Neural progenitor cell (in vitro differentiated cells): Measurements from ENCODE around the gene ANO1. TPM values are rescaled to one million over a fixed set of nuclear protein-coding genes. Genes with fewer than 3 reads are reported as not detected.

Experiments used
- DNase-seq: peaks from one replicate; pipeline ENCODE4 v3.0.0-alpha.2; 2016; ENCODE audit warnings: low spot score
- H2AFZ ChIP-seq: fragments of 200-600 bp; sonication (generic); replicated peaks from 2 replicates; pipeline ENCODE4 v1.6.1; 2016; ENCODE audit warnings: antibody characterized with exemption
- H3F3A ChIP-seq: fragments of 200-600 bp; sonication (generic); 2 replicates; pipeline ENCODE4 v1.6.1; 2016; ENCODE audit warnings: antibody characterized with exemption, low read depth
- H3K27ac ChIP-seq: fragments of 200-600 bp; sonication (generic); 2 replicates; pipeline ENCODE4 v1.5.1; 2016; ENCODE audit warnings: mild to moderate bottlenecking
- H3K27me3 ChIP-seq: fragments of 200-600 bp; sonication (generic); 2 replicates; pipeline ENCODE4 v1.6.1; 2016; ENCODE audit warnings: mild to moderate bottlenecking, moderate library complexity
- H3K36me3 ChIP-seq: fragments of 200-600 bp; sonication (generic); 2 replicates; pipeline ENCODE4 v1.5.1; 2016
- H3K4me1 ChIP-seq: fragments of 200-600 bp; sonication (generic); 2 replicates; pipeline ENCODE4 v1.6.1; 2016; ENCODE audit warnings: mixed run types
- H3K4me2 ChIP-seq: fragments of 200-600 bp; sonication (generic); 2 replicates; pipeline ENCODE4 v1.6.1; 2016
- H3K4me3 ChIP-seq: fragments of 200-600 bp; sonication (generic); 2 replicates; pipeline ENCODE4 v1.5.1; 2016
- H3K79me2 ChIP-seq: fragments of 200-600 bp; sonication (generic); 2 replicates; pipeline ENCODE4 v1.6.1; 2016; ENCODE audit warnings: low read depth
- H3K9ac ChIP-seq: fragments of 200-600 bp; sonication (generic); 2 replicates; pipeline ENCODE4 v1.6.1; 2016
- H3K9me3 ChIP-seq: fragments of 200-600 bp; sonication (generic); 2 replicates; pipeline ENCODE4 v1.5.1; 2016; ENCODE audit warnings: low read depth
- H4K20me1 ChIP-seq: fragments of 200-600 bp; sonication (generic); 2 replicates; pipeline ENCODE4 v1.6.1; 2016; ENCODE audit warnings: low read depth
- H3K27ac Mint-ChIP-seq: 3 replicates; pipeline ENCODE4 v1.8.0; 2021; ENCODE audit warnings: mixed read lengths
- H3K27me3 Mint-ChIP-seq: 2 replicates; pipeline ENCODE4 v1.8.0; 2022; ENCODE audit warnings: low read depth, mild to moderate bottlenecking, inconsistent platforms, moderate library complexity, mixed read lengths; ENCODE audit not compliant: insufficient read depth
- H3K36me3 Mint-ChIP-seq: 3 replicates; pipeline ENCODE4 v1.8.0; 2021; ENCODE audit warnings: mixed read lengths
- H3K4me1 Mint-ChIP-seq: 3 replicates; pipeline ENCODE4 v1.8.0; 2021; ENCODE audit warnings: mixed read lengths
- H3K4me3 Mint-ChIP-seq: 3 replicates; pipeline ENCODE4 v1.8.0; 2021; ENCODE audit warnings: mild to moderate bottlenecking, moderate library complexity, mixed read lengths
- H3K9me3 Mint-ChIP-seq: 3 replicates; pipeline ENCODE4 v1.8.0; 2020; ENCODE audit warnings: mixed read lengths
- EZH2 ChIP-seq: fragments of 200-600 bp; sonication (generic); IDR thresholded peaks from 2 replicates; pipeline ENCODE4 v1.6.1; 2017; ENCODE audit warnings: antibody characterized with exemption, mild to moderate bottlenecking, moderate library complexity
- EZH2phosphoT487 ChIP-seq: fragments of 200-600 bp; sonication (generic); IDR thresholded peaks from 2 replicates; pipeline ENCODE4 v1.6.1; 2017; ENCODE audit warnings: antibody characterized with exemption
- total RNA-seq: library from RNA; depleted of rRNA; stranded (reverse); fragments of >200 nt; gene quantifications from 2 replicates; pipeline ENCODE4 v1.2.3, GENCODE V29; 2015; ENCODE audit warnings: low replicate concordance
- TF ChIP-seq, protein P1 (sequence below): fragments of 200-600 bp; sonication (generic); IDR thresholded peaks from 2 replicates; pipeline ENCODE4 v1.5.1; 2017; ENCODE audit warnings: antibody characterized with exemption, mild to moderate bottlenecking

The ANO1 gene
- total RNA-seq, 1 donor from 2014 or later: not detected

DNA sequence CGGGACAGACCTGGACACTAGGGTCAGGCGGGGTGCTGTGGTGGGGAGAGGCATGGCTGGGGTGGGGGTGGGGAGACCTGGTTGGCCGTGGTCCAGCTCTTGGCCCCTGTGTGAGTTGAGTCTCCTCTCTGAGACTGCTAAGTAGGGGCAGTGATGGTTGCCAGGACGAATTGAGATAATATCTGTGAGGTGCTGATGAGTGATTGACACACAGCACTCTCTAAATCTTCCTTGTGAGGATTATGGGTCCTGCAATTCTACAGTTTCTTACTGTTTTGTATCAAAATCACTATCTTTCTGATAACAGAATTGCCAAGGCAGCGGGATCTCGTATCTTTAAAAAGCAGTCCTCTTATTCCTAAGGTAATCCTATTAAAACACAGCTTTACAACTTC, 128.9 kb downstream of the ANO1 start:
- no peak for DNase-seq
- Histone ChIP-seq H3K9me3 (no peaks in the 10 kb centered on the region), H3K27ac (no peak overlapping the region), H4K20me1 (peaks cover 54% of the 10 kb centered on the region), H3K9ac (no peak overlapping the region), H3K4me2 (no peak overlapping the region), H3F3A (peaks cover 9% of the 10 kb centered on the region), H3K4me3 (no peak overlapping the region), H3K36me3 (no peaks in the 10 kb centered on the region), H3K27me3 (no peaks in the 10 kb centered on the region), H3K79me2 (peaks cover 29% of the 10 kb centered on the region), H2AFZ (no peak overlapping the region), H3K4me1 (peaks cover 7% of the 10 kb centered on the region)
- TF ChIP-seq EZH2phosphoT487 (no peak), EZH2 (no peak)
- TF ChIP-seq, protein P1, sequence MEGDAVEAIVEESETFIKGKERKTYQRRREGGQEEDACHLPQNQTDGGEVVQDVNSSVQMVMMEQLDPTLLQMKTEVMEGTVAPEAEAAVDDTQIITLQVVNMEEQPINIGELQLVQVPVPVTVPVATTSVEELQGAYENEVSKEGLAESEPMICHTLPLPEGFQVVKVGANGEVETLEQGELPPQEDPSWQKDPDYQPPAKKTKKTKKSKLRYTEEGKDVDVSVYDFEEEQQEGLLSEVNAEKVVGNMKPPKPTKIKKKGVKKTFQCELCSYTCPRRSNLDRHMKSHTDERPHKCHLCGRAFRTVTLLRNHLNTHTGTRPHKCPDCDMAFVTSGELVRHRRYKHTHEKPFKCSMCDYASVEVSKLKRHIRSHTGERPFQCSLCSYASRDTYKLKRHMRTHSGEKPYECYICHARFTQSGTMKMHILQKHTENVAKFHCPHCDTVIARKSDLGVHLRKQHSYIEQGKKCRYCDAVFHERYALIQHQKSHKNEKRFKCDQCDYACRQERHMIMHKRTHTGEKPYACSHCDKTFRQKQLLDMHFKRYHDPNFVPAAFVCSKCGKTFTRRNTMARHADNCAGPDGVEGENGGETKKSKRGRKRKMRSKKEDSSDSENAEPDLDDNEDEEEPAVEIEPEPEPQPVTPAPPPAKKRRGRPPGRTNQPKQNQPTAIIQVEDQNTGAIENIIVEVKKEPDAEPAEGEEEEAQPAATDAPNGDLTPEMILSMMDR: no peak
- Mint-ChIP-seq H3K27me3 (peaks cover 6% of the 10 kb centered on the region), H3K4me3 (no peak overlapping the region), H3K36me3 (peaks cover 22% of the 10 kb centered on the region), H3K4me1 (peaks cover 24% of the 10 kb centered on the region), H3K27ac (no peak overlapping the region), H3K9me3 (no peaks in the 10 kb centered on the region)

DNA sequence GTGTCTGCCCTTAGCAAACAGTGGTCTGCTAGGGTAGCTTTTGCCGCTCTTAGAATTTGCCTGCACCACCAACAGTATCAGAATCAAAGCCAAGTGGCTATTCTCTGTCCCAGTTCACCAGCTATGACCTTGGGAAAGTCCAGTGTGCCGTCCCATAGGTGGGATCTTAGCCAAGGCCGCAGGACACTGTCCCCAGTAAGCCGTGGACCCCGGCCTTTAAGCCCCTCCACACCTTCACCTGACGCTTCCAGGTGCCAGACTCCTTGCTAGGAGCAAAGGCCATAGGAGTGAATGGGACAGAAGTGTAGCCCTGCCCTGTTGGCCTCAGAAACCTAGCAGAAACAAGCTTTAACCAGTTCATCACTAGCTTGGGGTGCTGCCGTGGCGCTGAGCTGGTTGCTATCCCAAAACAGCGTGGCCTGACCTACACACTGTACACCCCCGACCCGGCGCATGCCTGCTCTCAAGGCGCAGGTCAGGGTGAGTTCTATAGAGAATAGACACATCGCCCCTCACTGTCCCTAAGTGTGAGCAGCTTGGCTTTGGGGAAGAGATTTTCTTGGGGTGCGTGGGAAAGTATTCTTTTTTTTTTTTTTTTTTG, 129.5 kb downstream of the ANO1 start:
- H3K36me3 Mint-ChIP-seq: peaks cover 22% of the 10 kb centered on the region
- H3K4me1 Mint-ChIP-seq: peaks cover 24% of the 10 kb centered on the region
- H3K27ac ChIP-seq: no peak overlapping the region

DNA sequence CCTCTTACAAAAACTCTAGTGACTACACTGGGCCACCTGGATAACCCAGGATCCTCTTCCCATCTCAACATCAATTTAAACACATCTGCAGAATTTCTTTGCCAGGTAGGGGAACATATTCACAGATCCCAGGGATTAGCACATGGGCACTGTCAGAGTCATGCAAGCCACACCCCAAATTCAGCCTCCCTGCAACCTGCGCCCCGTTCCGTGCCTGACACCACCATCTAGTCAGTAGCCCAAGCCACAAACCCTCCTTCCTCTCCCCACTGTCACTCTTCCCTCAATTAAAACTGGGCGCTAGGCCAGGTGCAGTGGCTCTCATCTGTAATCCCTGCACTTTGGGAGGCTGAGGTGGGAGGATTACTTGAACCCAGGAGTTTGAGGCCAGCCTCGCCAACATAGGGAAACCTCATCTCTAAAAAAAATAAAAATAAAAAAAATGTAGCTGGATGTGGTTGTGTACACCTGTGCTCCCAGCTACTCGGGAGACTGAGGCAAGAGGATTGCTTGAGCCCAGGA, 131.3 kb downstream of the ANO1 start:
- no peak overlapping the region for H3K9ac ChIP-seq
- no peak overlapping the region for H3K27ac Mint-ChIP-seq
- peaks cover 4% of the 10 kb centered on the region for H3K27me3 Mint-ChIP-seq
- no peak overlapping the region for H3K27ac ChIP-seq
- H3K4me3 Mint-ChIP-seq: no peak overlapping the region
- peaks cover 15% of the 10 kb centered on the region for H3K4me1 ChIP-seq
- H3K4me1 Mint-ChIP-seq: peaks cover 22% of the 10 kb centered on the region
- no peak for DNase-seq
- TF ChIP-seq EZH2phosphoT487 (no peak), EZH2 (no peak)
- TF ChIP-seq, protein P1: no peak
- H3K9me3 ChIP-seq: no peaks in the 10 kb centered on the region
- peaks cover 16% of the 10 kb centered on the region for H3K79me2 ChIP-seq
- no peak overlapping the region for H3K4me3 ChIP-seq
- no peaks in the 10 kb centered on the region for H3K36me3 ChIP-seq
- H4K20me1 ChIP-seq: peaks cover 46% of the 10 kb centered on the region
- H3K9me3 Mint-ChIP-seq: no peaks in the 10 kb centered on the region
- H2AFZ ChIP-seq: no peak overlapping the region
- peaks cover 9% of the 10 kb centered on the region for H3F3A ChIP-seq
- no peaks in the 10 kb centered on the region for H3K27me3 ChIP-seq
- H3K36me3 Mint-ChIP-seq: peaks cover 22% of the 10 kb centered on the region
- no peak overlapping the region for H3K4me2 ChIP-seq

More for the DNA sequence above, 129.5 kb downstream of the ANO1 start:
- DNase-seq: no peak
- no peaks in the 10 kb centered on the region for H3K9me3 ChIP-seq
- Mint-ChIP-seq H3K27me3 (peaks cover 4% of the 10 kb centered on the region), H3K27ac (no peak overlapping the region), H3K4me3 (no peak overlapping the region), H3K9me3 (no peaks in the 10 kb centered on the region)
- H3K79me2 ChIP-seq: peaks cover 29% of the 10 kb centered on the region
- no peaks in the 10 kb centered on the region for H3K36me3 ChIP-seq
- TF ChIP-seq, protein P1: no peak
- TF ChIP-seq EZH2 (no peak), EZH2phosphoT487 (no peak)
- H3K9ac ChIP-seq: no peak overlapping the region
- peaks cover 9% of the 10 kb centered on the region for H3F3A ChIP-seq
- H3K4me2 ChIP-seq: no peak overlapping the region
- peaks cover 54% of the 10 kb centered on the region for H4K20me1 ChIP-seq
- peaks cover 12% of the 10 kb centered on the region for H3K4me1 ChIP-seq
- no peak overlapping the region for H3K4me3 ChIP-seq
- H2AFZ ChIP-seq: no peak overlapping the region
- no peaks in the 10 kb centered on the region for H3K27me3 ChIP-seq
